HG03521 (cell line): ENCODE results near the gene RBM24.

ENCODE experiments used
- ATAC-seq: cut with Tn5 transposase; IDR thresholded peaks from one replicate; pipeline ENCODE4 v1.9.1; 2021; ENCODE audit warnings: mild to moderate bottlenecking, moderate library complexity; ENCODE audit not compliant: unreplicated experiment

Gene RBM24

DNA sequence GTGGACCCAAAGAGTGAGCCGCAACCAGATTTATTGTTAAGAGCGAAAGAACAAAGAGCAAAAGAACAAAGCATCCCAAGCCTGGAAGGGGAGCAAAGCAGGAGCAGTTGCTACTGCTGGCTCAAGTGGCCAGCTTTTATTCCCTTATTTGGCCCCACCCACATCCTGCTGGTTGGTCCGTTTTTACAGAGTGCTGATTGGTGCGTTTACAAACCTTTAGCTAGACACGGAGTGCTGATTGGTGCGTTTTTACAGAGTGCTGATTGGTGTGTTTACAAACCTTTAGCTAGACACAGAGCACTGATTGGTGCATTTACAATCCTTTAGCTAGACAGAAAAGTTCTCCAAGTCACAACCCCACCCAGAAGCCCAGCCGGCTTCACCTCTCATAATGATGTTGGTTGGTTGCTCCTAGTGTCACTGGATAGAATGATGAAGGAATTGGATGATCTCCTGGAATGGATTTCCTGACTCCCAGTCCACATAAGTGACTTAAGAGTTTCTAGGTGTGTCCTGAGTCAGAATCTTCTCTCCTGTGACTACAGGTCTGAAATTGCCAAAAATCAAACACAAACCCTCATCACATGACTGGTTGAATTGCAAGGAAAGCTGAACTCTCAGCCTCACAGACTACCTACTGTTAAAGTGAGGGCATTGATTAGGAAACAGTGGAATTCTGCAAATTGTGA, 60.1 kb downstream of the RBM24 start:
- no peak for ATAC-seq

DNA sequence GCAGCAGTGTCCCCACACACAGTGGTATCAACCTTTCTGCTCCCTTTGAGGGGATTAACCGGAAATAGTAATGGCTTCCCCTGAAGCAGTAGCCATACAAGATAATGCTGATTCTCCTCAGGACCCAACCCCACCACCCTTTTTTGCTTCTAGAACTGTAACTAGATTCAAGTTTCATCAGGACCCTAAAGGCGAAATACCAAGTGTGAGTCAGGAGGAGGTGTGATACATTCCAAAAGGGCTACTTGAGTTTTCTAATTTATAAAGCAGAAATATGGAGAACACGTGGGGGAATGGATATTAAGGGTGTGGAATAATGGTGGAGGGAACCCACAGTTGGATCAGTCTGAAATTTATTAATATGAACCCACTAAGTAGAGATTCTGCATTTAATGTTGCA, 60.7 kb downstream of the RBM24 start:
- ATAC-seq = no peak

DNA sequence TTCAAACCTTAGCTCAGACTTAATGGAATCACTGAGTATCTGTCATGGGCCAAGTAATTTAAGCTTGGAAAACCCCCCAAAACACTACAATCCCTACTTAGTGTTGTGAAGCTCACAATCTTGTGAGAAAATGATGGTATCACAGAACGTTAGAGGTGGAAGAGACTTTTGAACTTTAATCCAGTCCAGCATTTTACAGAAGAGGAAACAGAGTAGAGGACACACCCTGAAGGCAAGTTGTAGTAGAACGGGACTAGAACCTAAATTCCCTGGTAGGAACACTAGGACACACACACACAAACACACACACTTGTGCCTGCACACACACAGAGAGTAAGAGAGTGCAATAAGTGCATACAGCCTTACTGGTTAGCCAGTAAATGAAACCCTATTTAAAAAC, 62.1 kb downstream of the RBM24 start:
- ATAC-seq = no peak
